Keratinocyte (primary cell): ENCODE measurements around the gene ADCY10. TPM values are rescaled to one million over a fixed set of nuclear protein-coding genes. Genes with fewer than 3 reads are reported as not detected.

Experiments
- DNase-seq: peaks from one replicate; pipeline ENCODE4 v3.0.0-alpha.2; 2011; ENCODE audit warnings: low read depth, missing footprints, low spot score
- FAIRE-seq: peaks from 2 replicates; lab custom pipeline; 2011; peaks lifted over from hg19 to GRCh38; lab: Jason Lieb, UNC
- H2AFZ ChIP-seq: 2 replicates; pipeline ENCODE4 v1.6.0; 2012; ENCODE audit warnings: low read length, control low read depth, inconsistent platforms; ENCODE audit not compliant: control insufficient read depth
- H3K27ac ChIP-seq: 2 replicates; pipeline ENCODE4 v1.5.1; 2011; ENCODE audit warnings: low read length; ENCODE audit not compliant: control insufficient read depth, insufficient read depth
- H3K27me3 ChIP-seq: 3 replicates; pipeline ENCODE4 v1.6.0; 2011; ENCODE audit warnings: low read length; ENCODE audit not compliant: control insufficient read depth, insufficient read depth; ENCODE audit errors: extremely low read depth
- H3K36me3 ChIP-seq, 2 experiments: 2 replicates in 1 of 2; 3 replicates in 1 of 2; pipeline ENCODE4 v1.5.1; 2011; ENCODE audit warnings: low read length in 2 of 2, mild to moderate bottlenecking in 1 of 2; ENCODE audit not compliant: control insufficient read depth in 2 of 2, insufficient read depth in 2 of 2; ENCODE audit errors: extremely low read depth in 1 of 2
- H3K4me1 ChIP-seq: 3 replicates; pipeline ENCODE4 v1.5.1; 2011; ENCODE audit warnings: low read length; ENCODE audit not compliant: control insufficient read depth, insufficient read depth; ENCODE audit errors: extremely low read depth
- H3K4me2 ChIP-seq: 3 replicates; pipeline ENCODE4 v1.6.0; 2011; ENCODE audit warnings: low read depth, low read length; ENCODE audit not compliant: control insufficient read depth, insufficient read depth; ENCODE audit errors: extremely low read depth
- H3K4me3 ChIP-seq, 3 experiments: fragments of 200-600 bp in 1 of 3; sonication (generic) in 1 of 3; 2 replicates in 2 of 3; 3 replicates in 1 of 3; pipeline ENCODE4 v1.5.1; 2011 to 2016; ENCODE audit warnings: low read length in 3 of 3, mild to moderate bottlenecking in 3 of 3, control low read depth in 2 of 3, inconsistent platforms in 1 of 3, low read depth in 1 of 3, mixed read lengths in 1 of 3, mixed run types in 1 of 3, moderate library complexity in 1 of 3; ENCODE audit not compliant: control insufficient read depth in 2 of 3, insufficient read depth in 2 of 3; ENCODE audit errors: extremely low read depth in 1 of 3
- H3K79me2 ChIP-seq: 2 replicates; pipeline ENCODE4 v1.6.0; 2012; ENCODE audit warnings: low read length; ENCODE audit not compliant: control insufficient read depth, insufficient read depth
- H3K9ac ChIP-seq: 3 replicates; pipeline ENCODE4 v1.6.0; 2011; ENCODE audit warnings: low read length; ENCODE audit not compliant: control insufficient read depth, insufficient read depth; ENCODE audit errors: extremely low read depth
- H3K9me1 ChIP-seq: 3 replicates; pipeline ENCODE4 v1.6.0; 2011; ENCODE audit warnings: low read length; ENCODE audit not compliant: control insufficient read depth, insufficient read depth; ENCODE audit errors: extremely low read depth
- H3K9me3 ChIP-seq: 2 replicates; pipeline ENCODE4 v1.5.1; 2012; ENCODE audit warnings: low read depth, low read length; ENCODE audit not compliant: control insufficient read depth
- H4K20me1 ChIP-seq: 3 replicates; pipeline ENCODE4 v1.6.0; 2011; ENCODE audit warnings: low read length; ENCODE audit not compliant: control insufficient read depth, insufficient read depth; ENCODE audit errors: extremely low read depth
- CTCF ChIP-seq, 3 experiments: IDR thresholded peaks in 1 of 3; conservative IDR thresholded peaks in 1 of 3; optimal IDR thresholded peaks in 1 of 3; 2 replicates in 2 of 3; 3 replicates in 1 of 3; pipeline versions ENCODE3 to v1.5.1; 2011; ENCODE audit warnings: low read length in 3 of 3, mild to moderate bottlenecking in 3 of 3, moderate library complexity in 2 of 3, control low read depth in 1 of 3, inconsistent platforms in 1 of 3; ENCODE audit not compliant: insufficient read depth in 2 of 3; ENCODE audit errors: extremely low read depth in 1 of 3
- EZH2 ChIP-seq: IDR thresholded peaks from one replicate; pipeline ENCODE4 v1.6.1; 2012; ENCODE audit warnings: inconsistent platforms, mild to moderate bottlenecking, low read length, moderate library complexity
- dilution Hi-C: fragments of 300-500 bp; cut with MboI; formaldehyde crosslinking; loops from one replicate; pipeline ENCODE4 v1.7.0; 2020; ENCODE audit warnings: low sequenced_read_pairs; ENCODE audit not compliant: extremely low pct_ligation_motif_present
- polyA plus RNA-seq, 5 experiments: library from polyadenylated mRNA; depleted of rRNA in 3 of 5; stranded (reverse) in 3 of 5; stranded (forward) in 1 of 5; unstranded in 1 of 5; fragments of >200 nt; gene quantifications; 1 replicate in 1 of 5; 2 replicates in 3 of 5; 3 replicates in 1 of 5; pipeline versions ENCODE4 v1.2.1 to v1.2.3, GENCODE V29; 2011 to 2012; ENCODE audit warnings: missing spikeins in 2 of 5, low read depth in 1 of 5, low replicate concordance in 1 of 5

Gene ADCY10
- polyA plus RNA-seq, 1 donor (not counting 4 experiments of a cell fraction or from before 2014, with no cell fraction given), result 0.04 TPM

DNA sequence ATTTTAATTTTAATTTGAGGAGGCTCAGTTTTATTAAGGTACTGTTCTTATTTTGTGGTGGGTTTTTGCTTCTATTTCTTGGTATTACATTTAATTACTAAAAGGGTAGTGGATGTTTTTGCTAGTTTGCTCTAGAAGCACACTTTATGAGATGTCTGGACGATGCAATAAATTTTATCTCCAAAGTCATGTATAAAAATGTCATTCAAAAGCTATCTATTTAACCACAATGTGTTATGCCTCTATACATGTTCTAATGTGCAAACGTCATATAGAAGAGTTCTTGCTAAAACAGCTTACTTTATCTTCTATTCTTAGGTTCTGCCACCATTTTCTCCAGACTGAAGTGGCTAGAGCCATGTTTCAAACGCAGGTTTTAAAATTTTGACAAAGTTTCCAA lies 35.9 kb upstream of the ADCY10 start:
- FAIRE-seq (no peak), DNase-seq (no peak)
- no peaks in the 10 kb centered on the region for H3K9me1 ChIP-seq
- H3K4me1 ChIP-seq, result no peaks in the 10 kb centered on the region
- H3K27ac ChIP-seq, result no peak overlapping the region
- peaks cover 4 to 6% of the 10 kb centered on the region in 2 experiments for H3K36me3 ChIP-seq
- no peak overlapping the region for H3K9ac ChIP-seq
- no peaks in the 10 kb centered on the region for H3K9me3 ChIP-seq
- no peak overlapping the region for H3K4me2 ChIP-seq
- no peak overlapping the region for H2AFZ ChIP-seq
- H3K27me3 ChIP-seq, result no peaks in the 10 kb centered on the region
- no peak for TF ChIP-seq EZH2
- TF ChIP-seq CTCF (optimal IDR thresholded peaks at IDR 0.05 in 1 of 3, IDR thresholded peaks at IDR 0.05 in 1 of 3, conservative IDR thresholded peaks at IDR 0.05 in 1 of 3; ENCODE audit: extremely low read depth in 1 of 3, insufficient read depth in 2 of 3, low read length in 3 of 3), result no peak
- no peaks in the 10 kb centered on the region for H4K20me1 ChIP-seq
- dilution Hi-C loops, result no loop called here
- no peak overlapping the region for H3K4me3 ChIP-seq
- H3K79me2 ChIP-seq, result peaks cover 66% of the 10 kb centered on the region

DNA sequence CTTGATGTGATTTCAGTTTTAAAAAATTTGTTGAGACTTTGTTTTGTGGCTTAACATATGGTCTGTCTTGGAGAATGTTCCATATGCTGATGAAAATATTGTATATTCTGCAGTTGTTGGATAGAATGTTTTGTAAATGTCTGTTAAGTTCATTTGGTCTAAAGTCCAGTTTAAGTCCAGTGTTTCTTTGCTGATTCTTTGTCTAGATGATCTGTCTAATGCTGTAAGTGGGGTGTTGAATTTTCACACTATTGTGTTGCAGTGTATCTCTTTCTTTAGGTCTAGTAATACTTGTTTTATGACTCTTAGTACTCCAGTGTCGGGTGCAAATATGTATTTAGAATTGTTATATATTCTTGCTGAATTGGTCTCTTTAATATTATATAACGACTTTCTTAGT lies 33.8 kb upstream of the ADCY10 start:
- H4K20me1 ChIP-seq, result no peaks in the 10 kb centered on the region
- no peak overlapping the region for H2AFZ ChIP-seq
- peaks cover 85% of the 10 kb centered on the region for H3K79me2 ChIP-seq
- no peaks in the 10 kb centered on the region for H3K9me1 ChIP-seq
- FAIRE-seq (no peak), DNase-seq (no peak)
- H3K36me3 ChIP-seq, result peaks cover 2 to 4% of the 10 kb centered on the region in 2 experiments
- H3K27ac ChIP-seq, result no peak overlapping the region
- no peak overlapping the region for H3K4me2 ChIP-seq
- dilution Hi-C loops, result no loop called here
- no peak overlapping the region for H3K4me3 ChIP-seq
- H3K9me3 ChIP-seq, result no peaks in the 10 kb centered on the region
- H3K4me1 ChIP-seq, result no peaks in the 10 kb centered on the region
- no peak overlapping the region for H3K9ac ChIP-seq
- TF ChIP-seq EZH2 (no peak), CTCF (optimal IDR thresholded peaks at IDR 0.05 in 1 of 3, IDR thresholded peaks at IDR 0.05 in 1 of 3, conservative IDR thresholded peaks at IDR 0.05 in 1 of 3; ENCODE audit: extremely low read depth in 1 of 3, insufficient read depth in 2 of 3, low read length in 3 of 3) (no peak)
- no peaks in the 10 kb centered on the region for H3K27me3 ChIP-seq
